GM19043 (cell line): Measurements from ENCODE around the gene TRMT10B.
A peak's percentile ranks its signal among the peaks of the same experiment; 100 is the strongest.

Experiments used
- ATAC-seq: cut with Tn5 transposase; IDR thresholded peaks from one replicate; pipeline ENCODE4 v1.9.1; 2021; ENCODE audit warnings: low read depth; ENCODE audit not compliant: unreplicated experiment

Gene TRMT10B

DNA sequence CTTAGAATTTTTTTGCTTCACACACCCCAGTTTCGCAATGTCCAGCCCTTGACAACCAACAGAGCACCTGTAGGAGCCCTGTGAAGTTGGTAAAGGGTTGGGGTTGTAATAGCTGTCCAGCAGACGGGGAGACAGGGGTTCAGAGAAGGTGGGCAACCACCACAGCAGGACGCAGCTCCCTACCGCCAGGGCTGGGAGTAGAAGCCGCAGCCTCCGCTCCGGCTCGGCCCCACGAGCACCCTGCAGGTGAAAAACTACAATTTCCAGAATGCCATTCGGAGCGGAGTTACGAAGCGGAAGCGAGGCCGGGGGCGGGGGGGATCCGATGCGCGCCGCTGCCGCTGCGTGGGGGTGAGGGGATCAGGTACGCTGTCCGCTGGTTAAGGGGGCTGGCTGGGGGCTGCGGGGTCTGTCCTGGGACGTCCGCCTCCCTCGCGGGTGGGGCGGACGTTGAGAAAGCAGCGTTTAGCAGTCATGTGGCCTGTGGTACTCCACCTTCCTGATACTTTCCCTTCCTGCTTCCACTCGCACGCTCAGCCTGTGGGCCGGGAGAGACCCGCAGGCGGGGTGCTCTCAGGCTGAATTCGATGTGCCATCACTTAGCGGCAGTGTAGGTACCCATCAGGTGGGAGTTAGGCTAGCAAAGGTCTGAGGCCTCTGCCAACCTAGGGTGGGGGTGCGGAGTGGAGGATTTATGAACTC lies at the start of gene TRMT10B:
TRMT10B (plus strand) TSS at position 317 of the 702 bp plus-strand sequence. CDS start 8,127 bp downstream, outside the sequence.
- ATAC-seq = peak; percentile 76

DNA sequence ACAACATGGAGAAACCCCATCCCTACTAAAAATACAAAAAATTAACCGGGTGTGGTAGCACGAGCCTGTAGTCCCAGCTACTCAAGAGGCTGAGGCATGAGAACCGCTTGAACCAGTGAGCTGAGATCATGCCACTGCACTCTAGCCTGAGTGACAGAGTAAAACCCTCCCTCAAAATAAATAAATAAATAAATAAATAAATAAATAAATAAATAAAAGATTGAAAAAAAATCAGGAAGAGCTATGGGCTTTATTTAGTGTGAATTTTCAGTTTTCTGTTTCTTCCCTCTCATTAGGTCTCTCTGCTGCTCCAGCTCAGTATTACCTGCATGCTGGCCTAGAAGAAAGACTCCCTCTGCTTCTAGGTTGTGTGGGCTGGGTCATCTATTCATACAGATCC lies 47.8 kb upstream of the TRMT10B start:
- ATAC-seq = no peak

- ATAC-seq = no peak
Measured at GRCh38 chr9:37706290-37706689, 47.3 kb upstream of the TRMT10B start.

DNA sequence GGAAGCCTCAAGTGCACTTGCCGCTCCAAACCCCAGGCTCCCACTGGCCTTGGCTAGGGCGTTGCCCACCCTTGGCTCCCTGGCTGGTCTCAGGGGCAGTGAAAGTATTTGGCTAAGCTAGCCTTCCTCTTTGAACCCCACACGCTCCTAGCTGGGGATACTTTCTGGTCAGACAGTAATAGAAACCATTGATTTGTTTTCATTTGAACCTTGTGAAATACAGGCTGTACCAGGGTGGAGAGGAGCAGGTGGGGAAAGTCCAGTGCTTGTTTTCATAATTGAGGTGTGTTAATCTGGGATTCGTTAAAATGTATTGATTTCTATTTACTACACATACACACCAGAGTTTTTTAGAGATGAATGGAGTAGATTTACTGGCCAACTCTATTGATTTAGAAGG lies 45.9 kb upstream of the TRMT10B start:
- ATAC-seq = no peak

GRCh38 chr9:37710046-37710445 lies 43.6 kb upstream of the TRMT10B start:
- no peak for ATAC-seq

DNA sequence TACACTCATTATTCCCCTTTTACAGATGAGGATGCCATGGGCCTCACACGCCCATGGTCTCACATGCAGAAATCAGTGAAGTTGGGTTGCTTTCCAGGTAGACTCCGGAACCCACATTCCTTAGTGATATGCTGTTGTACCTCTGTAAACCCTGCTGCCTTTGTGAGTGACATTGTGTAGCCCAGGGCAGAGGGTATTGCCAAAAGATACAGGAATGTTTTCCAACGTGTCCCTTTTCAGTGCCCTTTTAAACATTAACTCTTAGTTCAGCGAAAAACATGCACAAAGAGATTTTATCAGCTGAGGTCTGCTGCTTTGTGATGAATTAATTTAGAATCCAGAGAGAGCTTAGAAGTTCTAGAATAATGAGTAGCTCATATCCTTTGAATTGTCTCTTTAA lies 38.3 kb upstream of the TRMT10B start:
- no peak for ATAC-seq

DNA sequence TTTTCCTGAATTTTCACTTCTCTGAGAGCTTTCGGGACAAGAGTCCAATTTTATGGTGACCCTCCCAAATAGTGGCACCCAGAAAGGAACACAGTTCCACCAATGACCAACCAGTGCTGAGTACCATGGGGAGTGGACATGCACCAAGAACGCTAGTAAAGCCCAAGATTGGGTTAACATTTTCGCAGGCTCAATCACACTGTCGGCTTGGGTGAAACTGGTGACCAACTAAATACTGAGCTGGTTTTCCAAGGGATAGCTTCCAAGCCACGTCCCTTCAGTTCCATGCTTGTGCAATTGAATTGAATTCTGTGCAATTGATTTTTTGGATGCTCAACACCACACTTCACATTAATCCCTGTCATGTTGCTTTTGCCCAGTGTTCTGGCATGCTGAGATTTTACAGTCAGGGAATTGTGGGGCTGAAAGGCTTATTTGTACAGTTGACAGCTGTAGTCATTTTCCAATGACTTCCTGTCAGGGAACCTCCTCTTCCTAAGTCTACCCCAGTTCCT lies 37.6 kb upstream of the TRMT10B start:
- ATAC-seq = no peak

DNA sequence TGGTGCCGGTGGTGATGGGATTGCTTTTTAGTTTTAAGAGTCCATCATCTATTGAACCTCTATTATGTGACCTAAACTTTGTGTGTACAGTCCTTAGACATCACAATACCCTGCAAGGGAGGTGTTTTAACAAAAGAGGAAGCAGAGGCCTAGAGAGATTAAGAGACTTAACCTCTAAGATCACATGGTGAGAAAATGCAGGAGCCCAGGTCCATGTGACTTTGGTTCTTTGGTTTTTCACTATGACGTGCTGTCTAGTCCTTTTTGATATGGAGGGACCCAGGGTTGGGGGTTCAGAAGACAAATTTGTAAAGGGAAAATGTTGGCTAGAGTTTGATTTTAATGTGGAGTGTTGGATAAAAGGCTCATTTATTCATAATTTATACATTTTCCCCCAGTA lies 34.1 kb upstream of the TRMT10B start:
- no peak for ATAC-seq

DNA sequence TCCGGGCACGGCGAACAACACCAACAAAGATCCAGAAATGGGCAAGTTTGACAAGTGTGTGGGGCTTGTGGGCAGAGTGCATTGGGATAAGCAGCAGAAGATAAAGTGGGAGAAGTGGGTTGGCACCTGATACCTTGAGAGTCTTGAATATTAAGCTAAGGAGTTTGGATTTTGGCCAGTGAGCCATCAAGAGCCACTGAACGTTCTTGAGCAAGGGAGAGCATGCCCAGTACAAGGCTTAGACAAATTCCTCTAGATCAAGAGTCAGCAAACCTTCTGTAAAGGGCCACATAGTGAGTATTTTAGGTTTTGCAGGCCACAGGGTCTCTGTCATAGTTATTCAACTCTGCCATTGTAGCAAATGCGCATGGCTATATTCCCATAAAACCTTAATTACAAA lies 26.6 kb upstream of the TRMT10B start:
- ATAC-seq = no peak

DNA sequence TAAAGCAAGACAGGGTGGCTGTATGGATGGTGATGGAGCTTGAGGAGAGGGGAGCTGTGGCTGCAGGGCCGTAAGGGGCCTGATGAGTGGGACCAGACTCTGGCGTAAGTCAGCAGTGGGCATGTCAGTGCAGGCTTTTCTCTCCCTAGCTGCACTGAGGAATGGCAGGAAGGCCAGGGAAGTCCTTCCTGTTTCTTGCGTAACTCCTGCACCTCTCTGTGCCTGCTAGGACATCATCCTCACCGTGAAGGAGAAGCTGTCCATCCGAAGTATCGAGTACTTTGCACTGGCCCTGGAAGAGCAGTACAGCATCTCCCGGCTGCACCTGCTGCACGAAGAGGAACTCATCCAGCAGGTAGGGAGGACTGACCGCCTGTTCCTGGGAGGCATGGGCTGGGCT lies 24.1 kb upstream of the TRMT10B start:
- no peak for ATAC-seq

- no peak for ATAC-seq
Measured at GRCh38 chr9:37730256-37730655, 23.3 kb upstream of the TRMT10B start.

DNA sequence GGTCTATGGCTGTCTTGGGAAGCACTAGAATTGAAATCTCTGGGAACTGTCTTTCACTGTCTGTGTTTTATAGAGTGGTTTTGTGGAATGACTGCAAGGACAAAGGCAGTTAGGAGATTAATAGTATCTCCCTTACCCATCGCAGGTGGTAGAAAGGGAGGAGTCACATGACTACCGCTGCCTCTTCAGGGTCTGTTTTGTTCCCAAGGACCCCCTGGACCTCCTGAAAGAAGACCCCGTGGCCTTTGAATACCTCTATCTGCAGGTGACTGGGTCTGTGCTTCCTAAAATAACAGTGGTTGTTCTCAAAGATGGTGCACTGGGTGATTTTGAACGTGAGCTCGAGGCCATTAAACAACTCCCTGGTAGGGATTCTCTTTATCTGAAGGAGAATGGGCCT lies 22.8 kb upstream of the TRMT10B start:
- no peak for ATAC-seq

GRCh38 chr9:37732086-37732741 lies 21.4 kb upstream of the TRMT10B start:
- ATAC-seq = no peak

DNA sequence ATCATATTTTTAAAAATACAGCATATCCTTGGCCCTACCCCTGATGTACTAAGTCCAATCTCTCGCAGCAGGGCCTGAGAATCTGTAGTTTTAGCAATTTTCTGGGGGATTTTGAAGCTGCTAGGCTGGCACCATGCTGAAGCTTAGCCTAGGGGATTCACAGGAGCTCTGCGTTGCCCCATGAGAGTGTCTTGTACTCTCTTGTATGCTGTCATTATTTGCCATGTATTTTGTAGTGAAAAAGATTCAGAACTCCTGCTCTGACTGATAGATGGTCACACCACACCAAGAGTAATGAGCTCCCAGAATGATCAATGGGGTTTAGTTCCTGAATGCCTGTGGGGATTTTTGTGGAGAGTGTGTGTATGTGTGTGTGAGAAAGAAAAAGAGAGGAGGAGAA lies 20.7 kb upstream of the TRMT10B start:
- no peak for ATAC-seq

DNA sequence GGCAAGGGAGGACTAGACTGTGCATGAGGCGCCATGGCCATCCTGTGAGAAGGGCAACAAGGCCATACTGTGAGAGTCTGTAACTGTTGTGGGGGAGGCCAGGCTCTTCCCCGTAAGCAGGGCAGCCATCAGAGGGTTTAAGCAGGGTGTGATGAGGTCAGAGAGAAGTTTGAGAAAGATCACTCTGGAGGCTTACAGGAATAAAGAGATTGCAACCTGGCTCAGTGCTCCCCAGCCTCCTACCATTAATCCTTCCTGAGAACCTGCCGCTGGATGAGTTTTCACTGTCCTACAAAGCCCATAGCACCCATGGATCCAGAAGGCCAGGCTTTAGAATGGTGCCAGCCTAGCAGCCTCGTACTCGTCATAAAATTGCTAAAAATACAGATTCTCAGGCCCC lies 14.4 kb upstream of the TRMT10B start:
- no peak for ATAC-seq

GRCh38 chr9:37740128-37740527 lies 13.5 kb upstream of the TRMT10B start:
- no peak for ATAC-seq

DNA sequence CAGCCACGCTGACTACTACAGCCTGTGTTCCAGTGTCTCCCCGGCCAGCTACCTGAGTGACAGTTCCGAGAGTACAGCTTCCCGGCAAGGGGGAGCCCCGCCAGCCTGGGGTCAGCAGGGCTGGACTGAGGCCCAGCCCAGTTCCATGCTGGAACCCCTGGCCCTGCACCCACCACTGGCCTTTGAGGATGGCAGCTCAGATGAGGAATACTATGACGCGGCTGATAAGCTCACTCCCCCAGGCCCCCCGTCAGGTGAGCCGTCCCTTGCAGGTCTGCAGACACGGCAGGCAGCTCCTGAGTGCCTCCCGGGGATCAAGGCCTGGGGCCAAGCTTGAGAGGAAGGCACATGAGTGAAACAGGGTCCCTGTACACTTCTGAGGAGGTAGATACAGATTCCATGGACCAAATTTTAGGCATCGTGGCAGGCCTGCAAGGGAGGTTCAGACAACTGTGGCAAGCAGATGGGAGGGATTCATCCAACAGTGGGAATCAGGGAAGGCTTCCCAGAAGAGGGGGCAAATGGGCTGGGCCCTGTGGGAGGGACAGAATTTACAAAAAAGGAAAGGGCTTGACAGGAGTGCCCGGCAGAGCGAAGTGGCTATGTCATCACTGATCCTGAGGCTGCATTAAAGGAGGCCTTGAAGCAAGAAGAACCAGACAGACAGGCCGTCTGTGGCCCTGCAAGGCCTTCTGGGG lies 12.8 kb upstream of the TRMT10B start:
- no peak for ATAC-seq

- no peak for ATAC-seq
Measured at GRCh38 chr9:37745970-37746369, 7.6 kb upstream of the TRMT10B start.

DNA sequence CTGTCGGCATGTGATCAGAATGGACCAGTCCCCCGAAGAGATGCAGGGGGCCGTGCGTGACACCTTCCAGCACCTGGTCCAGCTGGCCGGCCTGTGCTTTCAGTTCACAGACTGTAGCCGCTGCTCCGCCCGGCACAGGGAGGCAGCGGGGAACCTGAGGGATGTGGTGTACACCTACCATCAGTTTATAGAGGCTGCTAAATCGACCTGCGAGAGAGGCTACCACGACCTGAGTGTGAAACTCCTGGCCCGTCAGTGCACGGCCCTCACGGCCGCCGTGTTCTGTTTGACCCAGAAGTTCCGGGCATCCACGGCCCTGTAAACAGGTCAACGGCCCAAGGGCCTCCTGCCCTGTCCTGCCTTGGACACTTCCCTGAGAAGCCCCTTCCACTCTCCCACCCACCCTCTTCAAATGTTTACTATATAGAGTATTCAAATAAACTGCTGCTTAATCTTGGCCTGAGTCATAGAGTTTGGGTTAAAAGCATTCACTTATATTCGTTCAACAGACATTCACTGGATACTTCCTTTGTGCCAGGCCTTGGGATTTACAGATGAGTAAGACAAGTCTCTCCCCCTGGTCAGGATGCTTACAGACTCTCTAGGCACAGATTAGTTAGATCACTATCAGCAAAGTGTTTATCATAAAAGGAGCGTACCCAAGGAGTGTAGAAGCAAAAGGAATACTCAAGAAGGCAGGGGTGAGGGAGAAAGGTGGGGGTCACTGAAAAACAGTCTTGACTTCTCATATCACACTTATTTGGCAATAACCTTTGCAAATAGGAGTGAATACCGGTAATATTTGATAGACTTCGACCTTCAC lies 6.9 kb upstream of the TRMT10B start:
- ATAC-seq = no peak

GRCh38 chr9:37747271-37747753 lies 6.3 kb upstream of the TRMT10B start:
- ATAC-seq = peak; percentile 55

DNA sequence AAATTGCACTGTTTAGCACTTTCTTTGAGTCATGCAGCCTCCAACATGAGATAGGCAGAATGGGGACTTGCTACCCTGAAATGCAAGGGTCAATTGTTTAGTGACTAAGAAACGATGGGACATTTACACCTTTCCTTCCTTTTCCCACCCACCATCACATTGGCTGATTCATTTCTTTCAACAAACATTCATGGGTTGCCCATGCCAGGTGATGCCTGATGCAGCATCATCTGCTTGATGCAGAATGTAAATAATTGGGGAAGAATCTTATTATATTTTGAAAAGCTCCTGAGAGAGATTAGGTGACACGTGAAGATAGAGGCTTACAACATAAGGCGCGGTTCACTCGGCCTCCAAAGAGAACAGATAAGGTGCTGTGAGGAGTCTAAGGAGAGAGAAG lies 4.5 kb upstream of the TRMT10B start:
- ATAC-seq = no peak
